Adipose tissue (tissue), 3 donors: Measurements from ENCODE around the gene ADCY2. TPM values are rescaled to one million over a fixed set of nuclear protein-coding genes. Genes with fewer than 3 reads are reported as not detected.

Source experiments
- H3K27ac ChIP-seq: one replicate; pipeline ENCODE4 v1.5.1; 2013; ENCODE audit warnings: low read depth, low read length
- WGBS, 3 donors: extraction: QIAGEN DNeasy Blood & Tissue Kit; methylation state at CpG; one replicate each; pipeline ENCODE4 v1.1.7; 2013; 5-methylcytosine and 5-hydroxymethylcytosine counted together
- polyA plus RNA-seq, 3 donors: library from polyadenylated mRNA; stranded (reverse); fragments of 200-250 nt; gene quantifications; one replicate each; pipeline ENCODE4 v1.2.3, GENCODE V29; 2013
- donor health status: healthy with polysubstance abuse.
- donor health status: Bipolar disorder and iron deficiency.
- donor health status: healthy.

Gene ADCY2
- polyA plus RNA-seq: 1 to 10 TPM in 1 of 3 donors, under 1 TPM in 2; 0.43 to 1.5 (median 0.89) TPM

GRCh38 chr5:7395947-7396712 lies at the start of gene ADCY2:
Gene ADCY2 (plus strand): TSS chr5:7396138. CDS start chr5:7396297, 159 bp downstream.
- no peak within 1 kb of the TSS for H3K27ac ChIP-seq
- 1% methylated on average over 38 to 121 of the region's 121 CpGs for WGBS, 3 donors

DNA sequence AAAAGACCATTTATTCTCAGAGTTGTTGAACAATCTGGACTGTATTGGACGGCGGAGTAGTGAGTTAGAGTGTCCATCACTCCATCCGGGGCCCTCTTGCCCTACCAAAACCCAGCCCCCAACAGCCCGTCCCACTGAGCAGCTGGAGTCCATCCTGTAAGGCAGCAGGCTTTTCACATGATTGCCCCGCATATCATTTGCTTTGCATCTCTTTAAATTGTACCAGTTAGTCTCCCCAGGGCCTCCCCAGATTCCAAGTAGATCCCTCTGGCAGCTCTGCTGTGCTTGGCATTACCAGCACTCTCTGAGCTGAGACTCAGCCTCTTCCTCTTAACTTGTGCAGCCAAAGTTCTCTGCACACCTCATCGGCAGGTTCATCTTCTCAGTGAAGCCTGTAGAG lies 48.6 kb upstream of the ADCY2 start:
- no peak overlapping the region for H3K27ac ChIP-seq
- 56 to 71% (median 63%) methylated on average over 6 of the region's 6 CpGs for WGBS, 3 donors

- 44 to 58% (median 57%) methylated on average over 8 of the region's 8 CpGs for WGBS, 3 donors
Measured at GRCh38 chr5:7348168-7348854, 47.6 kb upstream of the ADCY2 start.

GRCh38 chr5:7361593-7361992 lies 34.3 kb upstream of the ADCY2 start:
- H3K27ac ChIP-seq: no peak overlapping the region
- WGBS, 3 donors: 60 to 64% (median 60%) methylated on average over 5 of the region's 5 CpGs

More at GRCh38 chr5:7348168-7348854, 47.6 kb upstream of the ADCY2 start:
- no peak overlapping the region for H3K27ac ChIP-seq

GRCh38 chr5:7363067-7363677 lies 32.8 kb upstream of the ADCY2 start:
- WGBS, 3 donors: 51 to 60% (median 59%) methylated on average over 2 of the region's 2 CpGs
- no peak overlapping the region for H3K27ac ChIP-seq

DNA sequence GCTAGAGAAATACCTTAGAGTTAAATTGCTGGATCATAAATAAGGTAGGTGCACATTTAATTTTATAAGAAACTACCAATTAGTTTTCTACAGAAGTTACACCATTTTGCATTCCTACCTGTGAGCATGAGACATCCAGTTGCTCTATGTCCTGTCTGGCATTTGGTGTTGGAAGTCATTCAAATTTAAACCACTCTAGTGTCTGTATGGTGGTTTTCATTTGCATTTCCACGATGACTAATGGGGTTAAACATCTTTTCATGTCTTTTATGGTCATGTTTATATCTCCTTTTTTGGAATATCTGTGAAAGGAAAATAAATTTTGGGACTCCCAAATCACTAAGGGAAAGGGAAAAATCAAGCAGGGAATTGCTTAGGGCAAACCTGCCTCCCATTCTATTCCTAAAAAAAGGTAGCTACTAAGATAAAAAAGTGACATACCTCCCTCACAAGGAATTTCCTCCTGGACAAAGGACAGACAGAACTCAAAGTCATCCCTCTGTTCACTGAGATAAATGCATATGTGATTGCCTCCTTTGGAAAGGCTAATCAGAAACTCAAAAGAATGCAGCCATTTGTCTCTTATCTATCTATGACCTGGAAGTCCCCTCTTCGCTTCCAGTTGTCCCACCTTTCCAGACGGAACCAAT lies 31.6 kb upstream of the ADCY2 start:
- no peak overlapping the region for H3K27ac ChIP-seq
- 56 to 67% (median 66%) methylated on average over 3 of the region's 3 CpGs for WGBS, 3 donors

GRCh38 chr5:7367780-7368179 lies 28.2 kb upstream of the ADCY2 start:
- no peak overlapping the region for H3K27ac ChIP-seq
- 67 to 73% (median 70%) methylated on average over 4 of the region's 4 CpGs for WGBS, 3 donors

DNA sequence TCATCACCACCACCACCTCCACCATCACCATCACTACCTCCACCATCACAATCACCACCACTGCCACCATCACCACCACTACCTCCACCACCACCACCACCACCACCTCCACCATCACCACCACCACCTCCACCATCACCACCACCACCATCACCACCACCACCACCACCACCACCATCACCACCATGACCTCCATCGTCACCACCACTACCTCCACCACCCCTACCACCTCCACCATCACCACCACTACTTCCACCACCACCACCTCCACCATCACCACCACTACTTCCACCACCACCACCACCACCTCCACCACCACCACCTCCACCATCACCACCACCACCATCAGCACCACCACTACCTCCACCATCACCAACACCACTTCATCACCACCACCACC lies 23.5 kb upstream of the ADCY2 start:
- H3K27ac ChIP-seq: no peak overlapping the region
- 88 to 94% methylated on average over 1 of the region's 1 CpG; no CpG with 5 or more reads in 1 of the 3 donors for WGBS, 3 donors

DNA sequence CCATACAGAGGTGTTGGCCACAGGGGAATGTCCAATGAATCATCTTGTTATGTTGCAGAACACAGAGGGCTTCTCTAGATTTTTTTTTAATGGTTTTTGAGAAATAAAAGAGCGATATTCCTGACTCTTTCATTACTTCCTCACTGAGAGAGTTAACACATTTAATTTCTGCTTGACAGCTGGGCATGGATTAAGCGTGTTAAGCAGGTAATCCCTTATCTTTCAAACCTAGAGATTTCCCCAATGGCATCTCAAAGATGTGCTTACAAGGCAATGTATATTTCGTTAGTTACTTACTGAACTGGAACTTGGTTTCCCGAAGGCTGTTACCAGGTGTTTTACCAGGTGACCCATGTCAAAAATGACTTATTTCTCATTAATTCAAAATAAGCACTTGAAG lies 21.8 kb upstream of the ADCY2 start:
- WGBS, 3 donors: 53 to 67% (median 58%) methylated on average over 4 of the region's 4 CpGs
- H3K27ac ChIP-seq: no peak overlapping the region

DNA sequence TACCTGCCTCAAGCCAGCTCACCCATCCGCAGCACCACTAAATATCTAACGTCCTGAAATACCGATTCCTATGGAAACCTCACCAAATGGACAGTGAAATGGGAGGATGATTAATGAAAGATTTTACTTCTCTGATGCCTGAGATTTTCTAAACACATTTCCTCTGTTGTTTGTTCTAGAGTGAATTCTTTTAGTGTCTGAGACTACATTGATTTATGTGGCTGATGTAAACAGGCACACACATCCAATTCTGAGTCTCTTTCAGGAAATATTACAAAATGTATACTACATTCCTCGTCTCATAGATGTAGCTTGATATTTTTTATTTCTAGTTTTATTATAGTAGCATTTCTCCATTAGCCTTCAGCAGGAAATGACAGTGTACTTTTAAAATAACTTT lies 20.5 kb upstream of the ADCY2 start:
- no peak overlapping the region for H3K27ac ChIP-seq
- WGBS, 3 donors: 63 to 78% (median 76%) methylated on average over 4 of the region's 4 CpGs

DNA sequence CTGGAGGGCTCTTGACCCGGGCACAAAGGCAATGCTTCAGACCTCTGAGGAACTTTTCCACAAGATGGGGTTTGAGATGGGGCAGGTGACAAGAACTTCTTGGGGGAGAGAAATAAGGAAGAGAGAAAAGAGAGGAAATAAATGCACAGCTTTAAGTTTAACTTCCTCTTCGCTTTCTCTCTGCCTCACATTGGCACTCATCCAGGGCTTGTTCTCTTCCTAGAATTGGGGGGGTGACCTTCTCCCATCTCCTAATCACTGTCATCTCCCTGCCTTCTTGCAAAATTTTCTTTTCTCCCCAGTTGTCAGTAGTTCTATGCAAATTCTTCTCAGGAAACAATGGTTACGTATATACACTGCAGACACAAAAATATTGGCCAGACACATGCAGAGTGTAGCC lies 19.1 kb upstream of the ADCY2 start:
- H3K27ac ChIP-seq: no peak overlapping the region
- WGBS, 3 donors: 57 to 79% (median 58%) methylated on average over 3 of the region's 3 CpGs

DNA sequence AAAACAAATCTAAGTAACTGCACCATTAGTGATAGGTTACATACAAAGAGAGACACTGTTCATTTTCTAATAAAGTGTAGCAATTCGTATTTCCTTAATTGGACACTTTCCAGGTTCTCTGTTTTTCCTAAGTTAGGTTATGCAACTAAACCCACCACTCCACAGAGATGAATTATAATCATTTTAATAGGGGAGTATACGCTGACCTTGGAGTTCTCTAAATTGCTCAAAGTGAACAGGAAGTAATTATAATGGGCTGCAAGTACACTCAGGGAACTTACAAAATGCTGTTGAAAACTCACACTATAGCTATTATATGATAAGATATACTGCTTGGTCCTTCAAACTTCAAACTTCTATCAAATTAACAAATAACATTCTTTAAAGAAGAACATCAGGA lies 18.2 kb upstream of the ADCY2 start:
- H3K27ac ChIP-seq: no peak overlapping the region
- 19 to 23% (median 22%) methylated on average over 2 of the region's 2 CpGs for WGBS, 3 donors

DNA sequence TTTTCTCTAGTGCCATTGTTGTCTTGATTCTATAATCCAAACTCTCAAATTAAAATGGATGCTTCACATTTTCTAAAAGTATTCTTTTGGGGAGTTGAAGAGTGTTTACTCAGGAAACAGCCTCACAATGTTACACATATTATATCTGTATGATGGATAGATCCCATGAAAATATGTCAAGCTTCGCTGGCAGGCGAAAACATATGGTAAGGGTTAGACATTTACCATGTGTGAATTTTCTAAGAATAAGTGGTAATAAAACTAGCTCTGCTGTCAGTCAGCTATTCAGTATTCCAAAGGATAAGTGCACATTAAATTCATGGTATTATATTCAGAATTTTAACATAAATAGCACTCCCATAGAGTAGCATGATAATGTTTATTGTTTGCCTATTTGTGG lies 13.3 kb upstream of the ADCY2 start:
- no peak overlapping the region for H3K27ac ChIP-seq
- WGBS, 3 donors: 69 to 84% (median 82%) methylated on average over 2 of the region's 2 CpGs

DNA sequence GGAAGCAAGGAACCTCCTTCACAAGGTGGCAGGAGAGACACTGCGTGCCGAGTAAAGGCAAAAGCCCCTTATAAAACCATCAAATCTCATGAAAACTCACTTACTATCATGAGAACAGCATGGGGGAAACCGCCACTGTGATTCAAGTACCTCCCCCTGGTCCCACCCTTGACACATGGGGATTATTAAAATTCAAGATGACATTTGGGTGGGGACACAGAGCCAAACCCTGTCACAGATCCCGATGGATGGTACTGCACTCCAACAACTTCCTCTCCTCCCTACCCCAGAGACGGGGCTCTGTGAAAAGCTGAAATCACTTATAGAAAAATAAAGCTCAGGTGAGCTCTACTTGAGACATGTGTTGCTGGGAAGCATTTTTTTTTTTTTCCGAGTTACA lies 10.3 kb upstream of the ADCY2 start:
- 86 to 91% (median 90%) methylated on average over 6 of the region's 6 CpGs for WGBS, 3 donors
- no peak overlapping the region for H3K27ac ChIP-seq

DNA sequence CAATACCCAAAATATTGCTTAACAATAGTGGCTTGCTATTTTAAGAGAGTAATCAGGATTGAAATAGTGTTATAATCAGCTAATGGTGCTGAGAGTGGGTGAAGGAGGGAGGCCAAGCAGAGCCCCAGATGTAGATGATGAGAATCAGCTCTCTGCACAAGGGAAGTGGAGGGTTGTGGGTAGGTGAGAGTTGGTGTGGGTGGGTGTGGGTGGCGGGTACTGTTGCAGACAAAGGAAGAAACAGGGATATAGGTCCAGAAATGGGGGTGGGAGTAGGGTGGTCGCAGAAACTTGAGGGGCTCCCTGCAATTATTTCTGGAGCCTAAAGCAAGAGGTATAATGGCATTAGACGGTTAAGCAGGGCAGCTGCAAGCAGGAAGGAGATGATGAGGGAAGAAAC lies 7.4 kb upstream of the ADCY2 start:
- no peak overlapping the region for H3K27ac ChIP-seq
- WGBS, 3 donors: 75 to 86% (median 84%) methylated on average over 3 of the region's 3 CpGs

GRCh38 chr5:7391215-7391614 lies 4.7 kb upstream of the ADCY2 start:
- no peak overlapping the region for H3K27ac ChIP-seq
- WGBS, 3 donors: 24 to 75% (median 72%) methylated on average over 9 of the region's 9 CpGs

DNA sequence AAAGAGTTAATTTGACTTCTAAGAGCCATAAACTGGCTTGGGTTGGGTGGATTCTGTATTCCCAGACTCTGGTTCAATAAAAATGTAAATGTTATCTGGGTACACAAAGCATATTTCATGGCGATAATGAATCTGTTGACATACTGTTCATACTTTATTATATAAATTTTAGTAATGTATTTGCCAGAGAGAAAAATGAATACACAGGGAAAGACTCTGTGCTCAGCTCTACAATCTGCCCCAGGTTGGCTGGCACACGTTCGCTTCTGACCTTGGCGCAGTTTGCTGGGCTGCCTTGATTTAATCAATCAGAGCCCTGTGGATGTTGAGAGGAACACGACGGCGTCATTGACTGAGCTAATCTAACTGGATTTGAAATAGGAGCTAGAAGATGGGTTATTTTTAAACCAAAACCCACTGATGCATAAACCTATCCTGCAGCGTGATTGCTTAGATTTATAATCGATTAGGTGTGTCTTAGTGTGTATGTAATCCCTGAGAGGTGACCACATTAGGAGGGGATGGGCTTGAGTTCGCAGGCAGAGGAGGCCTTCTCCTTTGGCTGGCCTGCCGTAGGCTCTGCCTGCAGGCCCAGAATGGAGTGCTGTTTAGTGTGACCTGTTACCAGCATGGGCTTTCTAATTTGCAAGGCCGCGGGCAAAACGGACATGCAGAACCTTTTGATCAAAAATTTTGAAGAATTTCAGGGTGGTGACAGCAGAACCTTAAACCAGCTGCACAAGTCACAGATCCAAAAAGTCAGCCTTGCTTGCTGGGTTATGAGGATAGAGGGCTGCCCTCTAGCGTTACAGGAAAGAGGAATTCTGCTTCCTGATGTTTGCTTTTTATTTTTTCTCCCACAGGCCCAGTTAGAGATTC lies 3.9 kb upstream of the ADCY2 start:
- WGBS, 3 donors: 30 to 67% (median 65%) methylated on average over 15 of the region's 15 CpGs
- no peak overlapping the region for H3K27ac ChIP-seq

DNA sequence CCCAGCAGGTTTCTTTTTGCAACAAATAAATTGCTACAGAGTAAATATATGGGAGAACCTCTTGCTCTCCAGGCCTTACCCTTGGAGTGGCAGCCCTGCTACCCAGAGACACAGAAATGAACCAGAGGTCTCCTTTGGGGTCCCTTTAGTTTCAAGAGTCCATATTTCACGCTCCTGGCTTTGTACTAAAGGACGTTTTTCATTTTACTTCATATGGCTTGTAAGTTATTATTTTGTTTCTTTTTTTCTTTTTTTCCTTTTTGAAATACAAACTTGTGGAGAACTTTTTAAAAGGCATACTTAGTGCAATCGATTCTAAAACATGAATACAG lies 3.3 kb upstream of the ADCY2 start:
- 77 to 85% (median 77%) methylated on average over 3 of the region's 3 CpGs for WGBS, 3 donors
- no peak overlapping the region for H3K27ac ChIP-seq
